Anterior cingulate cortex (tissue), 58 donors: ENCODE measurements around the gene MB.

ENCODE experiments used
- DNase-seq, 58 donors: peaks; one replicate each; lab custom pipeline; 2025; lab: John Stamatoyannopoulos, UW

Gene MB

DNA sequence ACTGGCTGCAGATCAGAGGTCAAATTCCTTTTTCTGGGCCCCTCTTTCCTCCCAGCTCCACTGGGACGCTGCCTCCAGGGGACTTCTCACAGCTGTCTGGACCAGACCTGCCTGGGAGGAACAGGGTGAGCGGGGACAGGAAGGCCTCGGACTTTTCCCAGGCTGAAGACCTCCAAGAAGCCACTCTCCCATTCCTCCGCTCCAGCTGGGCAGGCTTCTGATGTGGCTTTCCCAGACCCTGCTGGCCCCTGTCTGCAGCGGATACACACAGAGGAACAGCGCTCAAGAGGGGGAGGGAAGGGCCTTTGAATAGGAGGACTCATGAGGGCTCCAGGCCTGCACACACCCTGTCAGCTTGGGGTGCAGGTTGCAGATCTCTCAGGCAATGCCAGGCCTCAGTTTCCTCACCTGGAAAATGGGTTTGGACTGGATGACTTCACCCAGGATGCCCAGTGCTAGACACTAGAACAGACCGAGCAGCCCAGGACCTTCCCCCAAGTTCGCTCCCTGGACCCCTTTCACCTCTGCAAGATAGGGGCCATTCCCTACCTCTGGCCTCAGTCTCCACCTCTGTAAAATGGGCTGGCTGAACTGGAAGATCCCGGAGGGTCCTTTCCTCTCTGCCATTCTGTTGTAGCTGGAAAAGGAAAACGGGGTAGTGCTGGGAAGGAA lies 36.6 kb downstream of the MB start:
- no peak for DNase-seq

DNA sequence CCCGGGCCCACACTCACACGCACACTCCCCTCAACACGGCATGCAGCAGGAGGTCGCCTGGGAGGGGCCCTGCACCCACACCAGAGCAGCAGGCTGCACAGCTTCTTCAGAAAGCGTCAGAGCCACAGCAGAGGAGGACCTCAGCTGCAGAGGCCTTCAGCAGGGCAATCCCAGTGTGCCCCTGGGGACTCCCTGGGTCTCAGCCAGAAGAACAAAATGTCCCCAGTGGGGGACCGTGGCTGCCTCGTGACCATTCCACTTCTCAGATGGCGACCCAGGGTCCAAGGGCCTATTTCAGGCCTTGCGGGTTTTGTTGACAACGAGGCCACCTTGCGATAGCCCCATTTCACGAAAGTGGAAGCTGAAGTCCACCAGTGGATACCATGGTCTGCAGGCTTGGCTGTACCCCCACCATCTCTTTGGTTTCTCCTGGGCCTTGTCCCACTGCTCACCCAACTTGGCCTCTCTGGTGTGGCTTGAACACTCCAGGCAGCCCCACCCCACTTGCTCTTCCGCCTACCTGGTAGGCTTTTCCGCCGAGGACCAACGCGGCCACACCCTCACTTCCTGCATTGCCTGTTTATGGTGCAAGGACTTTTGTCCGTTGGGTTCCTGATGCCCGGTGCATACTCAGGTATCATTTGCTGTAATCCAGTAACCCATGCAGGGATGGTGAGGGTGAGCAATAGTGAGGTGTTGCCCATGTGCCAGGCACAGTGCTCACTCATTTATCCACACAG lies 38.1 kb downstream of the MB start:
- no peak for DNase-seq

DNA sequence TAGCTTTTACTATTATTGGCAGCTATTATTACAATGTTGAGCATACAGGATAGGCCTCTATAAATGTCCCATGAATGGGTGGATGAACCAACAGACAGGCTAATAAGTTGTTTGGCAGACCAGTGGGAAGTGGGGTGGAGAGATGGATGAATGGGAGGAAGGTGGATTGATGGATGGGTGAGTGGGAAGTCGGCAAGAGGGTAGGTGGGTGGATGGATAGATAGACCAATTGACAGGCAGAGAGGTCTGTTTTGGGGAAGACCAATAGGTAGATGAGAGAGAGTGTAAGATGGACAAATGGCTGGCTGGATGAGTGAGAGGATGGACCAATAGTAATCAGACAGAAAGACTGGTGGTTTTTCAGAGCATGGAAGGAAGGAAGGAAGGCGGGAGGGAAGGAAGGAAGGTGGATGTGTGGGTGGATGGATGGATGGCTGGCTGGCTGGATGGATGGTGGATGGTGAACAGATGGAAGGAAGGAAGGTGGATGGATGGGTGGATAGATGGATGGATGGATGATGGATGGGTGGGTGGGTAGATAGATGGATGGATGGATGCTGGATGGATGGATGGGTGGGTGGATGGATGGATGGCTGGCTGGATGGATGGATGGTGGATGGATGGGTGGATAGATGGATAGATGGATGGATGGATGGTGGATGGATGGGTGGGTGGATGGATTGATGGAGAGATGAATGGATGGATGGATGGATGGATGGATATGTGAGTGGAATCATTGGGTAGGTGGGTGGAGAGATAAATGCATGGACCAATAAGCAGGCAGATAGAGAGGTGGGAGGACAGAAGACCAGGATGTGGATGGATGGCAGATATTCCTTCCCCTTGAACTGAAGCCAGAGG lies 39.1 kb downstream of the MB start:
- DNase-seq = no peak

DNA sequence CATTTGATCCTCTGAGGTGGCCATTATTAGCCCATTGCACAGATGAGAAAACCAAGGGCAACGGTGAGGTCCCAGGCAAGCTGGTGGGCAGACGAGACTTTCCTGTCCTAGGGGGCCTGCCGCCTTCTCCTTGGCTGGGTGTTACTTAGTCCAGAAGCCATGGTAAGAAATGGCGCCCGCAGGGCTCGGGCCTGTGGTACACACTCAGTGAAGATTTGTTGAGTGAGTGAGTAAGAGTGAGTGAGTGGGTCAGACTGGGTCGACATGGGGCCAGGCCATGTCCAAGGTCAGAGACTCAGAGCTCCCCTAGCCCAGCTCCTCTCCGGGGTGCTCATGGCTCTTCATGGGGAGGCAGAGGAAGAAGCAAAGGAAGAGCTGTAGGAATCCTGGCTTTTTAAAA lies 40.5 kb downstream of the MB start:
- no peak for DNase-seq

DNA sequence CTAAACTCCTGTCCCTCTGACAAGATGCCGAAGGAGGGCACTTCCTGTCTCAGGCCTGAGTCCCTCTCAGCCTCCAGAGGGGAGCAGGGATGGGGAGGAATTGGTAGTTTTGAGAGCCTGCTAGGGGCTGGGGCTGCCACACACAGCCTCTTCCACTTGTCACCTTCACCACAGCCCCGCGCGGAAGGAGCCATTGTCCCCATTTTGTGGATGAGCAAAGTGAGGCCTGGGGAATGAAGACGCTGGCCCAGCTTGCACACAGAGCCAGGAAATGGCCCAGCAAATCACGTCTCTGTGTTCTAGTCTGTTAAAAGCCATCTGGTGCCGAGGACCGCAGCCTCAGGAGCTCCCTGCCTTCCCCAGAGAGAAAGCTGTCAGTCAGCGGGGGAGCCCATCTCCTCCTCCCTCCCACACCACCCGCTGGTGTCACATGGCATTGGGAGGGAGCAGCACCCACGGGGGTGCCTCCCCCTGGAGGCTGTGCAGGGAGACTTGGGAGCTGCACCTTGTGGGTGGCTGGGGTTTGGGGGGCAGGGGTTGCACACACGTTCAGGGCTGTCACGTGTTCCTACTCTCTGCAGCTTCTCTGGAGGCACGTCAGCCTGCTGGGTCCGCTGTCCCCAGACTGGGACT lies 41.9 kb downstream of the MB start:
- peak in 2 of 58 donors; percentile 6 to 32 for DNase-seq

DNA sequence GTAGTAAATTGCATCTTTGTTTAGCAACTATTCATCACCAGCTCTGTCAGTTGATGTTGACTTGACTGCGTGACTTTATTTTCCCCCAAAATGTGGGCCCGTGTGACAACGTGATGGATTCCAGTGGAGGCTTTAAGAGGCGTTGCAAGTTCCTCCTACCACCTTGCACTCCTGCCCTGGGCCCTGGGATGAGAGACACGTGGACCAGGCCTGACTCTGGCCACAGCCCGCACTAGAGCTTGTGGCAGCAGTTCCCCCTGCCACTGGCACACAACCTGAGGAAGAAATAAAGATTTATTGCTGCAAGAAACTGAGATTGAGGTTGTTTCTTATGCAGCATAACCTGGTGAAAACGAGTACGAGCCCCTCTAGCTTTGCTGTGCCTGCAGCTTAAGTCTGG lies 44.6 kb downstream of the MB start:
- peak in 4 of 58 donors; percentile 6 to 22 (median 13) for DNase-seq

DNA sequence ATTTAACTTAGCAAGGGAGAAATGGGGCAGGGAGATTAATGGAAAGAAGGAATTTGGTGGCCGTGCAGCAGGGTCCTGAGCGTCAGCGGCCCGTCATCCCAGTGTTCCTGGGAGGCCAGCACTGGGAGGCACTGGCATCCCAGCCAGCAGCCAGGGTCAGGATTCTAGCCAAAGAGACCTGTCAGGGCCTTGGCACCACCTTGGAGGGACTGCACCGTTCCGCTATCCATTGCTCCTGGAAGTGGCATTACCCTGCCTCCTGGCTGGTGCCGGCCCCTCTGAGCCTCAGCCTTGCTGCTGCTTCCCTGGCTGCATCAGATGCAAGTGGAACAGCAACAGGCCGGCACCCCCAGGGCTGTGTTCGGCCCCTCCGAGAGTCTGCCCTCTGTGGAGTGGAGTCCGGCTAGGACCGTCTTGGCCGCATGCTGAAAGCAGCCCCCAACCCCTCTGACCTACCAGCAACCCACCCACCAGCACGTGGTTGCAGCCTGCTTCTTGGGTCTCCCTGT lies 46.4 kb downstream of the MB start:
- no peak for DNase-seq

DNA sequence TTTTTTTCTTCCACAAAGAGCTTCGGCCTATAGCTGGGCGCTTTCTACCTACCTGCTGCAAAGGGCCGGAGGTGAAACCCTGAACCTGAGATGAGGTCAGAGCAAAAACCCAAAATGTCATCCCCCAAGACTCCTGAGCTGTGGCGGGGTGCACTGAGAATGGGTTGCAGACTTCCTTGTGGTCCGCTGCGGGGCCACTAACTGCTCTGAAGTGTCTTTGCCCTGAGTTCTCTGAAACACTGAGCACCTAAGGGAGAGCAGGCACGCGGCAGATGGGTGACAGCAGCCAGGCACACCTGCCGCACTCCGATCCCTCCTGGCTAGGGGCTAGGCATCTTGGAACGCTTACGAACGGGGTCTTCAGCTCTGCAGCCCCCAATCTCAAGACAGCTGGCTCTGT lies 47.2 kb downstream of the MB start:
- DNase-seq = no peak

DNA sequence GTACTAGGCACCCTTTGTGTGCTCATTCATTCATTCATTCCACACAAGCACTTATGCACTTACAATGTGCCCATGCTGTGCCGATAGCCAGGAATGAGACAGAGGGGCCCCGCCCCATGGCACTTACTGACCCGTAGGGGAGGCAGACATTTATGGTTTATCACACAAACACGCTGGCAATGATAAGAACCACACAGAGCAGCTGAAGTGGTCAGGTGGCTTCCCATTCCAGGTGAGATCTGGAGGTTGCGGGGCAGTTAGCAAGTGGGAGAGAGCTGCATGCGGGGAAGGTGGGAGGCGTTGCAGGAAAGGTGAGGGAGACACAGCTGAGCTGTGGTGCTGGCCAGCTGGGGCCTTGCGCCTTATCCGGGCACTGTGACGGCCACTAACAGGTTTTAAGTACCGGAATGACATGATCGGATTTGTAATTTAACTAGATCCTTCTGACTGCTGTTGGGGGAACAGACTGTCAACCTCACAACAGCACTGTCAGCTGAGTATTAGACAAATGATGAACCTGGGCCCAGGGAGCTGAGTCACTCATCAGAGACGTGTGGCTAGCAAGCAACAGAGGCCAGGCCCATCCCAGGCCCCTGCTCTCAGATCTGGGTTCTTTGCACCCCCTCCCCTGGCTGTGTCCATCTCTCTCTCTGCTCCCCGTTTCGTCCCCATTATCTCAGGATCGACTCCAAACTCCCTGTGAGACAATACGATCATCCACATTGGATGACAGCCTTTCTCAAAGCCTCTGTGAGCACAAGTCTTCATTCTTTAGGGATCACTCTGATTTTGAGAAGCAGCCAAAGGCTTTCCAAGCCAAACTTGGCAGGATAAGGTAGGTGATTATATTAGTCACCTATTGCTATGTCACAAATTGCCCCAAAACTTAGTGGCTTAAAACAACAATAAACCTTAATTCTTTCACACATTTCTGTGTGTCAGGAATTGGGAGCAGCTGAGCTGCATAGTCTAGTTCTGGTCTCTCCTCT lies 48.1 kb downstream of the MB start:
- no peak for DNase-seq

DNA sequence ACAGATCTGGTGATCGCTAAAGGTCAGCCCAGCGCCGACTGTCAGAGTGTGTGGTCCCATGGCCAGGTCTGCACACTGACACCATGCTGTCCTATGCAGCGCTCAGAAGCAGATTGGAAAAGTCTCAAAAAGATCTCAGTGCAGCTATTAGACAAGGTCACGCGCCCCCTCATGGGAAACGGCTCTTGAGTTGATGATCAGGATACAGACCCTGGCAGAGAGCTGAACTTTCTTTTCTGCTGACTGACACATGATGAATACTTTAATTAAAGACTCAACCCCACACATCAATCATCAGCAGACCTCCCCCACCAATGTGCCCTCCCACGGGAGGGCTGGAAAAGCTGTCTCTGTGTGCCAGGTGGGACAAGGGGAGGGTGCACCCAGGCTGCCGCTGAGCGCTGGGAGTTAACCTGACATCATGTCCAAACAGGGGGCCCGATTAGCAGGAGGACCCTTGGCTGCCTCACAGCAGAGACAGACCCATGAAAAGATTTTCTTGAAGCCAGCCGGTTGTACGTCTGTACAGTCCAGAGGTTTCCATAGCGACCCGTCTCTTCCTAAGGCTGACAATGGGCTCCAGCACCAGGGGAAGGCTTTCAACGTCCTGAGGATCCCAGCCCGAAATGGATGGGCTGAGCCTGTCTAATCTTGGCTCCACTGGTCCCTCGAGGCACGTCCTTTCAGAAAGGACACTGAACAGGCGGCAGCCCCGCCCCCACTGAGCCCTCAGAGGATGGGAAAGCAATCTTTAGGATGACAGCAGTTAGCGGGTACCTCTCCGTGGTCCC lies 49.6 kb downstream of the MB start:
- DNase-seq = no peak

DNA sequence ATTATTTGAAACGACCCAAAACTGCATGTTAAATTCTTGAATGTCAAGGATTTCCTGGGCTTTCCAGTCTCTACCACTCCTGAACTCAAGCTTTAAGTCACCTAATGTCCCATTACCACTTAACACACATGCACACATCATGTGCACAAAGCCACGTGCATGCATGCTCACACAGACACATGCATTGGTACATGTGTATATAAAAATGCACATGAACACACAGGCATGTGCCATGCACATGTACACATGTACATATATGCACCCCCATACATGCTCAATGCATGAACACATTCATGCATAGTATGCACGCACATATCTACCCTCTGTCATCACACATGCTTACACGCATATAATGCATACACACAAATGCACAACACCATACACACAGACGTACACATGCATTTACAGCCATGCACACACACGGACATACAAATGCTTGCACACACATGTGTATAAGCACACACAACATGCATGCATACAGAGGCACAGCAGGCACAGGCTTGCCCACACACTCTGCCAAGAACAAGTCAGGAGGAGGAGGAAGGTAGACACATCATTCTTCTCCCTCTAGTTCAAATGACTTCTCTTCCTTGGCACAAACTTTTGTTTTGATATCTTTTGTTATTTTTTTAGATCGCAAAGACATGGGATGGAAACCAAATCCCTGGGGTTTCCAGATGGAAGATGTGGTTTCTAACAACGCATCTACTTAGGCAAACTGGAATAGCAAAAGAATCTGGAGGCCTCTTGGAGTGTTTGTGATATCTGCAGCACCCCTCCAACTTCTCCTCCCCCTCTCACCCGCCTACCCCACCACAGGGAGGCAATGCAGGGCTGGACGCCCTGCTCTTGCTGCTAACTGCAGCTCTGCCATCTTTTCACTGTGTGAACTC lies 51.9 kb downstream of the MB start:
- DNase-seq = peak in 7 of 58 donors; percentile 4 to 63 (median 32)

DNA sequence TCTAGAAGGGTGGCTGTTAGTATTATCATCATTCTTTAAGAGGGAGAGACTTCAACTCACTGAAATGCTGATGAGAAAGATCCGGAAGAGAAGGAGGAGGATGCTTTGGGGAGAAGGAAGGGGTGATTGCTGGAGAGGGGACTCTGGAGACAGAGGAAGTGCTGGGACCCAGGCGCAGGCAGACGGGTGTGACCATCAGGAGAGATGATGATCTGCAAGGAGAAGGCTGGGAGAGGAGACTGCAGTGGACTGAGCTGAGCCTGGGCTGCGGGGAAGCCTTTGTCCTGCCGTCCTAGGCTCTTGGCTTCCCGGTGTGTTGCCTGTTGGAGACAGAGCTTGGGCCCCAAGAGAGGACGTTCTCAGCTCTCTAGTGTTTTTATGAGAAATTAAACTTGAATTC lies 53.9 kb downstream of the MB start:
- DNase-seq = no peak

DNA sequence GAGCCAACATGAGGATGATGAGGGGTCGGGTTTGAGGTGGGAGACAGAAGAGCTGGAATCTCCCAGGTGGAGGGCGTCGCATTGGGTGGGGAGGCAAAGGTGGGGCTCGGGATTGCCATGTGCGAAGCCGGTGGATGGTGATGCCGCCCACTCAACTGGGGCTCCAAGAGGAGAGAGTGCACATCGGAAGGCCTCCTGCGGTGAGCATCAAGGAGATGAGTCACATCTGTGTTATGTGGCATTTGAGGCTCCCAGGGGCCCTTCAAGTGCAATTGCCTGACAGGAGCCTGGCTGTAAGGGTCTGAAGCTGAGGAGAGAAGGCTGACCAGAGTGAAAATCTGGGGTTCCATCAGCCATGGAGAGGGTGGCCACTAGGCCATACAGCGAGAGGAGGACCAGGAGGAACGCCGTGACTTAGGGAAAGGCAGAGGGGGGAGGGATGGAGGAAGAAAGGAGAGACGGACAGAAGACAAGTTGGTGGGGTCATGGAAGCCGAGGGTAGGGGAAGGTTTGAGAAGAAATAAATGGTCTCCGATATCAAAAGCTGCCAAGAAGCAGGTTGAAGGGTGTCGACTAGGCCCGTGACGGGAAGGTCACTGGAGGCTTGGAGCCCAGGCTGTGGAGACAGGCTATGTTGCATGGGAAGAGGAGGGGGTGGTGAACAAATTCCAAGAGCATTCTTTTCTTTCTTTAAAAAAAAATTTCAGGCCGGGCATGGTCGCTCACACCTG lies 55.2 kb downstream of the MB start:
- DNase-seq = no peak

DNA sequence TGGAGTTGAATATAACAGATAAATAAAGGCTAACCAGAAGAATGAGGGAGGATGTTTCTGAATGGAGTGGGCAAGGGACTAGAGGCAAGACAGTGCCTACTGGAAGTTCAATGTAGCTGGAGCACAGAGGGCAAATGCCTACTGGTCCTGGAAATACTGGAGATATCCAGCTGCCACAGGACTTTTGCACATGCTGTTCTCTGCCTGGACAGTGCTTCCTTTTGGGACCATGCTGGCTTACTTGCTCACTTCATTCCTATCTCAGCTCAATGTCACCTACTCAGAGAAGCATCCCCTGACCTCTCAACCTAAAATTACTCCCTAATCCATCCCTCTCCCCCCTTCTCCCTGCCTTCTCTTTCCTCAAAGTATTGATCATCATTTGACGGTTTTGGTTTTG lies 56.3 kb downstream of the MB start:
- DNase-seq = no peak

DNA sequence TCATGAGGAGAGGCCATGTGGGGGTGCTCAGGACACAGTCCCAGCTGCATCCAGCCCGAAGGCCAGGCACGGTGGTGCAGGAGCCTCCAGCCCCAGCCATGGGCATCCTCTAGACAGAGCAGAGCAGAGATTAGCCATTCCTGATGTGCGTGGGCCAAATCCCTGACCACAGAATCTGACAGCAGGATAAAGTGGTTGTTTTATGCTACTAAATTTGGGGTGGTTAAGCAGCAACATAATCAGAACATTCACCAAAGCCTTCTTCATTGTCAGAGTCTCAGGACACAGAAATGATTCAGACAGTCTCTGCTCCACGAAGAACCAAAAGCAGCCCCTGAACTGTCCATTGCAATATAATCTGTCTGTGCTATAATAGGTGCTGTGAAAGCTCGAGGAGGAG lies 56.8 kb downstream of the MB start:
- no peak for DNase-seq

DNA sequence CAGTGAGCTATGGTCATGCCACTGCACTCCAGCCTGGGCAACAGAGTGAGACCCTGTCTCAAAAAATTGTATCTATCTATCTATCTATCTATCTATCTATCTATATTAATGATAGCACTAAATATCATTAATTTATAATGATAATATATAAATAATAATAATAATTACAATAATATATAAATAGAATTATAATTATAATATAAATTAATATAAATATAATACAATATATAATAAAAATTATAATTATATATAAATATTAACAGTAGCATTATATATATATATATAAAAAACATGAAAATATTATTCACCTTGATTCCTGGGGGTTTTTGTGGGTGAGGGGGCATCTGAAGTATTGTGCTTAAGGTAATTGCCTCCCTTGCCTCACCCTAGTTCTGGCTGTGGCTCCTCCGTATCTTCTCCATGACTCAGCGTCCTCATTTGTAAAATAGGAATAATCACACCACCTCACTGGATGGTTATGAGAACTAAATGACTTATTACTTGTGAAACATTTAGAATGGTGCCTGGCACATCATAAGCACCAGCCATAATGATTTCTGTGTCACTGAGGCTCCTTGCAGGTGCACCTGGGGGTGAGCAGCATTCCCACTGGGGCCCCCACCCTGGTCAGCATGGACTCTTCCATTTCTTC lies 57.6 kb downstream of the MB start:
- no peak for DNase-seq
